Mesodermal cell (in vitro differentiated cells): ENCODE data around the gene RSPRY1.

Experiments used
- H3K27ac ChIP-seq: 2 replicates; pipeline ENCODE4 v1.7.0; 2013; ENCODE audit warnings: mild to moderate bottlenecking, low read depth, low read length, moderate library complexity; ENCODE audit not compliant: severe bottlenecking
- H3K36me3 ChIP-seq: 2 replicates; pipeline ENCODE4 v1.7.1; 2013; ENCODE audit warnings: mild to moderate bottlenecking, low read length, moderate library complexity; ENCODE audit not compliant: control insufficient read depth, insufficient read depth
- H3K4me1 ChIP-seq: one replicate; pipeline ENCODE4 v1.7.1; 2013; ENCODE audit warnings: mild to moderate bottlenecking, low read length; ENCODE audit not compliant: insufficient read depth, control insufficient read depth, poor library complexity, severe bottlenecking
- H3K4me3 ChIP-seq: 2 replicates; pipeline ENCODE4 v1.7.0; 2013; ENCODE audit warnings: low read length, control low read depth, mild to moderate bottlenecking; ENCODE audit not compliant: insufficient read depth, poor library complexity, severe bottlenecking; ENCODE audit errors: extremely low read depth
- H3K9me3 ChIP-seq: 2 replicates; pipeline ENCODE4 v1.7.1; 2013; ENCODE audit warnings: mild to moderate bottlenecking, low read length, moderate library complexity; ENCODE audit not compliant: control insufficient read depth
- WGBS, 2 experiments: methylation state at CpG; one replicate each; pipeline ENCODE4 v1.1.5; 2013; ENCODE audit warnings: missing lambda C conversion rate in 2 of 2; ENCODE audit not compliant: insufficient coverage in 2 of 2; 5-methylcytosine and 5-hydroxymethylcytosine counted together

RSPRY1 gene

GRCh38 chr16:57145046-57146021, 40.8 kb upstream of the RSPRY1 start:
- Histone ChIP-seq H3K36me3 (peaks cover 20% of the 10 kb centered on the region), H3K4me1 (peaks cover 27% of the 10 kb centered on the region), H3K27ac (peak overlapping the region; percentile 5), H3K9me3 (no peaks in the 10 kb centered on the region), H3K4me3 (no peak overlapping the region)
- whole genome bisulfite sequencing, 2 experiments = 82 to 92% methylated on average over 10 to 13 of the region's 14 CpGs

- Histone ChIP-seq H3K4me3 (no peak overlapping the region), H3K9me3 (no peaks in the 10 kb centered on the region), H3K36me3 (peaks cover 25% of the 10 kb centered on the region), H3K4me1 (peaks cover 20% of the 10 kb centered on the region), H3K27ac (no peak overlapping the region)
- WGBS, 2 experiments = 93 to 94% methylated on average over 19 to 22 of the region's 24 CpGs
Measured at GRCh38 chr16:57146040-57146647, 40.0 kb upstream of the RSPRY1 start.

GRCh38 chr16:57146735-57147134, 39.4 kb upstream of the RSPRY1 start:
- Histone ChIP-seq H3K27ac (no peak overlapping the region), H3K4me1 (peaks cover 16% of the 10 kb centered on the region), H3K36me3 (peaks cover 31% of the 10 kb centered on the region), H3K9me3 (no peaks in the 10 kb centered on the region), H3K4me3 (no peak overlapping the region)
- WGBS, 2 experiments = 89 to 93% methylated on average over 5 of the region's 5 CpGs

GRCh38 chr16:57147381-57148221, 38.5 kb upstream of the RSPRY1 start:
- Histone ChIP-seq H3K9me3 (no peaks in the 10 kb centered on the region), H3K4me3 (no peak overlapping the region), H3K4me1 (peaks cover 16% of the 10 kb centered on the region), H3K27ac (peak overlapping the region; percentile 5), H3K36me3 (peaks cover 39% of the 10 kb centered on the region)
- 46 to 47% methylated on average over 8 to 10 of the region's 14 CpGs for WGBS, 2 experiments

GRCh38 chr16:57148481-57148880, 37.6 kb upstream of the RSPRY1 start:
- Histone ChIP-seq H3K9me3 (no peaks in the 10 kb centered on the region), H3K4me3 (no peak overlapping the region), H3K36me3 (peaks cover 48% of the 10 kb centered on the region), H3K4me1 (peaks cover 16% of the 10 kb centered on the region), H3K27ac (no peak overlapping the region)
- 87 to 94% methylated on average over 6 of the region's 6 CpGs for WGBS, 2 experiments

- 91 to 97% methylated on average over 8 to 9 of the region's 10 CpGs for WGBS, 2 experiments
- Histone ChIP-seq H3K9me3 (no peaks in the 10 kb centered on the region), H3K4me3 (no peak overlapping the region), H3K27ac (no peak overlapping the region), H3K4me1 (peaks cover 16% of the 10 kb centered on the region), H3K36me3 (peaks cover 57% of the 10 kb centered on the region)
Measured at GRCh38 chr16:57149391-57149790, 36.7 kb upstream of the RSPRY1 start.

- 88 to 94% methylated on average over 7 to 9 of the region's 9 CpGs for WGBS, 2 experiments
- Histone ChIP-seq H3K4me3 (no peak overlapping the region), H3K9me3 (no peaks in the 10 kb centered on the region), H3K27ac (no peak overlapping the region), H3K4me1 (peaks cover 11% of the 10 kb centered on the region), H3K36me3 (peaks cover 71% of the 10 kb centered on the region)
Measured at GRCh38 chr16:57150682-57151330, 35.3 kb upstream of the RSPRY1 start.

- 68 to 78% methylated on average over 2 of the region's 2 CpGs for WGBS, 2 experiments
- H3K27ac ChIP-seq = no peak overlapping the region
- H3K4me1 ChIP-seq = peaks cover 11% of the 10 kb centered on the region
- no peaks in the 10 kb centered on the region for H3K9me3 ChIP-seq
- H3K4me3 ChIP-seq = no peak overlapping the region
- peaks cover 72% of the 10 kb centered on the region for H3K36me3 ChIP-seq
Measured at GRCh38 chr16:57151369-57151768, 34.8 kb upstream of the RSPRY1 start.

GRCh38 chr16:57152096-57153093, 33.7 kb upstream of the RSPRY1 start:
- 100% methylated on average over 2 to 3 of the region's 4 CpGs for WGBS, 2 experiments
- no peaks in the 10 kb centered on the region for H3K9me3 ChIP-seq
- H3K4me3 ChIP-seq = no peak overlapping the region
- peaks cover 6% of the 10 kb centered on the region for H3K4me1 ChIP-seq
- peaks cover 81% of the 10 kb centered on the region for H3K36me3 ChIP-seq
- H3K27ac ChIP-seq = no peak overlapping the region
